Smooth muscle cell (in vitro differentiated cells): ENCODE data around the gene CCM2. TPM values are rescaled to one million over a fixed set of nuclear protein-coding genes. Genes with fewer than 3 reads are reported as not detected.

ENCODE experiments used
- DNase-seq: peaks from one replicate; lab custom pipeline; 2025; ENCODE audit not compliant: unreplicated experiment; lab: John Stamatoyannopoulos, UW
- H2AFZ ChIP-seq: fragments of 200-600 bp; sonication (generic); 2 replicates; pipeline ENCODE4 v1.6.0; 2016; ENCODE audit warnings: antibody characterized with exemption, low read depth, mild to moderate bottlenecking
- H3F3A ChIP-seq: fragments of 200-600 bp; sonication (generic); 2 replicates; pipeline ENCODE4 v1.6.0; 2017; ENCODE audit warnings: antibody characterized with exemption, low read depth
- H3K27ac ChIP-seq: fragments of 200-600 bp; sonication (generic); 2 replicates; pipeline ENCODE4 v1.5.1; 2016; ENCODE audit warnings: low read depth, mild to moderate bottlenecking
- H3K27me3 ChIP-seq: fragments of 200-600 bp; sonication (generic); 2 replicates; pipeline ENCODE4 v1.6.1; 2016; ENCODE audit warnings: low read depth, mild to moderate bottlenecking
- H3K36me3 ChIP-seq: fragments of 200-600 bp; sonication (generic); 2 replicates; pipeline ENCODE4 v1.5.1; 2016; ENCODE audit warnings: low read depth
- H3K4me1 ChIP-seq: fragments of 200-600 bp; sonication (generic); 2 replicates; pipeline ENCODE4 v1.5.1; 2016; ENCODE audit warnings: low read depth
- H3K4me2 ChIP-seq: fragments of 200-600 bp; sonication (generic); 2 replicates; pipeline ENCODE4 v1.6.0; 2016; ENCODE audit warnings: mild to moderate bottlenecking
- H3K4me3 ChIP-seq: fragments of 200-600 bp; sonication (generic); 2 replicates; pipeline ENCODE4 v1.5.1; 2016; ENCODE audit warnings: mild to moderate bottlenecking
- H3K79me2 ChIP-seq: fragments of 200-600 bp; sonication (generic); 2 replicates; pipeline ENCODE4 v1.6.0; 2016; ENCODE audit warnings: low read depth, mild to moderate bottlenecking
- H3K9ac ChIP-seq: fragments of 200-600 bp; sonication (generic); 2 replicates; pipeline ENCODE4 v1.6.0; 2016; ENCODE audit warnings: low read depth
- H3K9me3 ChIP-seq: fragments of 200-600 bp; sonication (generic); replicated peaks from 2 replicates; pipeline ENCODE4 v1.5.1; 2016; ENCODE audit warnings: low read depth
- H4K20me1 ChIP-seq: fragments of 200-600 bp; sonication (generic); 2 replicates; pipeline ENCODE4 v1.6.0; 2016; ENCODE audit warnings: low read depth
- CTCF ChIP-seq: fragments of 200-600 bp; sonication (generic); IDR thresholded peaks from 2 replicates; pipeline ENCODE4 v1.5.1; 2017; ENCODE audit warnings: borderline replicate concordance, mild to moderate bottlenecking, antibody characterized with exemption; ENCODE audit not compliant: insufficient read depth, poor library complexity, severe bottlenecking
- WGBS: methylation state at CpG from one replicate; pipeline ENCODE4 v1.1.7; 2016; ENCODE audit warnings: low lambda C conversion rate; 5-methylcytosine and 5-hydroxymethylcytosine counted together
- polyA plus RNA-seq: library from polyadenylated mRNA; unstranded; fragments of >200 nt; fragmentation: Nextera tagmentation; extraction: Ambion mirVana; gene quantifications from 2 replicates; pipeline ENCODE4 v1.2.1, GENCODE V29; 2016
- total RNA-seq: library from RNA; depleted of rRNA; stranded (reverse); fragments of >200 nt; gene quantifications from 2 replicates; pipeline ENCODE4 v1.2.3, GENCODE V29; 2014

CCM2 gene
- total and polyA plus RNA-seq, 2 experiments from 2014 or later, result 32.6 to 85.5 TPM

- peaks cover 44% of the 10 kb centered on the region for H3K79me2 ChIP-seq
- no peak overlapping the region for H3K4me3 ChIP-seq
- no peaks in the 10 kb centered on the region for H3K9me3 ChIP-seq
- H3K4me2 ChIP-seq, result no peak overlapping the region
- H3F3A ChIP-seq, result no peaks in the 10 kb centered on the region
- peaks cover 17% of the 10 kb centered on the region for H3K4me1 ChIP-seq
- H4K20me1 ChIP-seq, result peaks cover 49% of the 10 kb centered on the region
- H3K9ac ChIP-seq, result no peak overlapping the region
- WGBS, result 91% methylated on average over 5 of the region's 5 CpGs
- DNase-seq, result no peak
- H3K27ac ChIP-seq, result no peak overlapping the region
- TF ChIP-seq CTCF, result no peak
- peaks cover 3% of the 10 kb centered on the region for H3K36me3 ChIP-seq
- no peak overlapping the region for H2AFZ ChIP-seq
- no peaks in the 10 kb centered on the region for H3K27me3 ChIP-seq
These were observed 39.1 kb downstream of the CCM2 start for GRCh38 chr7:45039106-45039505.

GRCh38 chr7:45044338-45044737 is 44.3 kb downstream of the CCM2 start:
- Histone ChIP-seq H3K27me3 (no peaks in the 10 kb centered on the region), H3K4me1 (no peaks in the 10 kb centered on the region), H3K79me2 (peaks cover 5% of the 10 kb centered on the region), H3K27ac (no peak overlapping the region), H3K4me2 (no peak overlapping the region), H3K4me3 (no peak overlapping the region), H4K20me1 (peaks cover 12% of the 10 kb centered on the region), H3K9ac (no peak overlapping the region), H3K9me3 (no peaks in the 10 kb centered on the region), H2AFZ (no peak overlapping the region), H3K36me3 (peaks cover 3% of the 10 kb centered on the region), H3F3A (no peaks in the 10 kb centered on the region)
- 78% methylated on average over 5 of the region's 5 CpGs for WGBS
- TF ChIP-seq CTCF, result no peak
- DNase-seq, result no peak

- no peak for TF ChIP-seq CTCF
- no peak overlapping the region for H3K4me2 ChIP-seq
- H3K79me2 ChIP-seq, result peaks cover 6% of the 10 kb centered on the region
- H3K27me3 ChIP-seq, result no peaks in the 10 kb centered on the region
- H3K4me3 ChIP-seq, result no peak overlapping the region
- 93% methylated on average over 1 of the region's 1 CpG for WGBS
- H3K27ac ChIP-seq, result no peak overlapping the region
- no peak overlapping the region for H2AFZ ChIP-seq
- H3K9me3 ChIP-seq, result no peaks in the 10 kb centered on the region
- no peak overlapping the region for H3K9ac ChIP-seq
- H4K20me1 ChIP-seq, result peaks cover 27% of the 10 kb centered on the region
- H3K4me1 ChIP-seq, result no peaks in the 10 kb centered on the region
- H3F3A ChIP-seq, result no peaks in the 10 kb centered on the region
- no peak for DNase-seq
- no peaks in the 10 kb centered on the region for H3K36me3 ChIP-seq
These were observed 48.7 kb downstream of the CCM2 start for GRCh38 chr7:45048748-45049147.

GRCh38 chr7:45050198-45050597 is 50.2 kb downstream of the CCM2 start:
- Histone ChIP-seq H4K20me1 (peaks cover 27% of the 10 kb centered on the region), H3F3A (no peaks in the 10 kb centered on the region), H3K36me3 (no peaks in the 10 kb centered on the region), H3K27ac (no peak overlapping the region), H3K79me2 (peaks cover 13% of the 10 kb centered on the region), H3K4me2 (no peak overlapping the region), H2AFZ (no peak overlapping the region), H3K9me3 (no peaks in the 10 kb centered on the region), H3K27me3 (no peaks in the 10 kb centered on the region), H3K9ac (no peak overlapping the region), H3K4me1 (no peaks in the 10 kb centered on the region), H3K4me3 (no peak overlapping the region)
- 79% methylated on average over 2 of the region's 2 CpGs for WGBS
- no peak for DNase-seq
- no peak for TF ChIP-seq CTCF
